Forelimb muscle (tissue), 1 donor: ENCODE results near the gene FXYD2. TPM values are rescaled to one million over a fixed set of nuclear protein-coding genes. Genes with fewer than 3 reads are reported as not detected.
"Not testable (repeated sequence)": the region's sequence is repeated elsewhere in the genome, so short reads cannot be mapped to it uniquely, and the experiment has no call there.

Experiments used
- DNase-seq: peaks from one replicate; pipeline ENCODE4 v3.0.0-alpha.2; 2013; ENCODE audit warnings: low read depth
- polyA plus RNA-seq: library from polyadenylated mRNA; unstranded; fragments of 120-200 nt; gene quantifications from one replicate; pipeline ENCODE4 v1.2.1, GENCODE V29; 2013; ENCODE audit not compliant: insufficient read length

Gene FXYD2
- 1.5 TPM for polyA plus RNA-seq

GRCh38 chr11:117824571-117825537 lies at the start of gene FXYD2:
Gene FXYD2 (minus strand): TSS chr11:117824744. CDS start chr11:117824678, 66 bp downstream.
- DNase-seq = no peak

GRCh38 chr11:117873828-117874125 lies 49.2 kb upstream of the FXYD2 start:
- no peak for DNase-seq

GRCh38 chr11:117872975-117873827 lies 48.7 kb upstream of the FXYD2 start:
- DNase-seq = no peak

GRCh38 chr11:117872420-117872961 lies 47.9 kb upstream of the FXYD2 start:
- no peak for DNase-seq

GRCh38 chr11:117871784-117872183 lies 47.2 kb upstream of the FXYD2 start:
- no peak for DNase-seq

GRCh38 chr11:117871160-117871559 lies 46.6 kb upstream of the FXYD2 start:
- DNase-seq = no peak

GRCh38 chr11:117870103-117870952 lies 45.8 kb upstream of the FXYD2 start:
- DNase-seq = no peak

- DNase-seq = no peak
Measured at GRCh38 chr11:117869604-117870003, 45.1 kb upstream of the FXYD2 start.

GRCh38 chr11:117868815-117869561 lies 44.4 kb upstream of the FXYD2 start:
- no peak for DNase-seq

GRCh38 chr11:117868088-117868487 lies 43.5 kb upstream of the FXYD2 start:
- no peak for DNase-seq

GRCh38 chr11:117866526-117866925 lies 42.0 kb upstream of the FXYD2 start:
- DNase-seq = no peak

- DNase-seq = not testable (repeated sequence)
Measured at GRCh38 chr11:117865546-117865945, 41.0 kb upstream of the FXYD2 start.

- DNase-seq = no peak
Measured at GRCh38 chr11:117863383-117863782, 38.8 kb upstream of the FXYD2 start.

- DNase-seq = no peak
Measured at GRCh38 chr11:117862753-117863152, 38.2 kb upstream of the FXYD2 start.

GRCh38 chr11:117862019-117862725 lies 37.6 kb upstream of the FXYD2 start:
- no peak for DNase-seq

- DNase-seq = no peak
Measured at GRCh38 chr11:117861151-117862018, 36.8 kb upstream of the FXYD2 start.

GRCh38 chr11:117860139-117860538 lies 35.6 kb upstream of the FXYD2 start:
- DNase-seq = no peak

GRCh38 chr11:117859488-117860112 lies 35.1 kb upstream of the FXYD2 start:
- DNase-seq = no peak
